PC-9 (cell line): ENCODE measurements around the gene SMARCA5.

Source experiments
- EZH2 ChIP-seq: fragments of 200-600 bp; sonication (generic); IDR thresholded peaks from 2 replicates; pipeline ENCODE4 v1.8.0; 2017; ENCODE audit warnings: antibody characterized with exemption, low read depth
- TF ChIP-seq, protein P1 (sequence below): fragments of 200-600 bp; sonication (generic); conservative IDR thresholded peaks from 2 replicates; pipeline ENCODE4 v1.6.1; 2017; ENCODE audit warnings: mixed run types, antibody characterized with exemption, mild to moderate bottlenecking, moderate library complexity

DNA sequence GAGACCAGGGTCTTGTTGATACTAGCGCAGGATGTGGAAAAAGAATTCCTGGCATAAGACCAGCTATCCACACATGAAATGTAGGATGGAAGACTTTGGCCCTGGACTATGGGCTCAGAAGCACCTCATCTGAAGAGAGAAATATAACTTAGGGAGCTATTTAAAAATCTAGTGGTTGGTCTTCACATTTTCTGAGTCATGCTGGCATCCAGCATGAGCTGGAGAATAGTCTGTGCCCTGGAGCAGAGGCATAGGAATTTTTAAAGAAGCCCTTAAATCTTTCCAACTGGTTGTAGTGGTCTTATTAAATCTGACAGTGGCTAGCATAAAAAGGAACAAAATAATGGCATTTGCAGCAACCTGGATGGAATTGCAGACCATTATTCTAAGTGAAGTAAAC, 86.3 kb downstream of the SMARCA5 start:
- TF ChIP-seq, protein P1, sequence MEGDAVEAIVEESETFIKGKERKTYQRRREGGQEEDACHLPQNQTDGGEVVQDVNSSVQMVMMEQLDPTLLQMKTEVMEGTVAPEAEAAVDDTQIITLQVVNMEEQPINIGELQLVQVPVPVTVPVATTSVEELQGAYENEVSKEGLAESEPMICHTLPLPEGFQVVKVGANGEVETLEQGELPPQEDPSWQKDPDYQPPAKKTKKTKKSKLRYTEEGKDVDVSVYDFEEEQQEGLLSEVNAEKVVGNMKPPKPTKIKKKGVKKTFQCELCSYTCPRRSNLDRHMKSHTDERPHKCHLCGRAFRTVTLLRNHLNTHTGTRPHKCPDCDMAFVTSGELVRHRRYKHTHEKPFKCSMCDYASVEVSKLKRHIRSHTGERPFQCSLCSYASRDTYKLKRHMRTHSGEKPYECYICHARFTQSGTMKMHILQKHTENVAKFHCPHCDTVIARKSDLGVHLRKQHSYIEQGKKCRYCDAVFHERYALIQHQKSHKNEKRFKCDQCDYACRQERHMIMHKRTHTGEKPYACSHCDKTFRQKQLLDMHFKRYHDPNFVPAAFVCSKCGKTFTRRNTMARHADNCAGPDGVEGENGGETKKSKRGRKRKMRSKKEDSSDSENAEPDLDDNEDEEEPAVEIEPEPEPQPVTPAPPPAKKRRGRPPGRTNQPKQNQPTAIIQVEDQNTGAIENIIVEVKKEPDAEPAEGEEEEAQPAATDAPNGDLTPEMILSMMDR, result no peak
- TF ChIP-seq EZH2, result no peak
